Activated CD4-positive, alpha-beta T cell treated with anti-CD3 and anti-CD28 coated beads for 36 hours (primary cell): ENCODE data around the gene AOAH. TPM values are rescaled to one million over a fixed set of nuclear protein-coding genes. Genes with fewer than 3 reads are reported as not detected.

ENCODE experiments used
- ATAC-seq: fragments of 200-7000 bp; cut with Tn5 transposase; one replicate; pipeline ENCODE4 v1.10.0; 2021; ENCODE audit warnings: mild to moderate bottlenecking, moderate library complexity
- CTCF ChIA-PET: fragments of 350-600 bp; sonication (Branson Sonifier 250); formaldehyde crosslinking; loops from one replicate; lab custom pipeline; 2021; ENCODE audit warnings: antibody characterized with exemption; lab: Charles Lee
- POLR2A ChIA-PET: fragments of 350-600 bp; sonication (Branson Sonifier 250); formaldehyde crosslinking; loops from one replicate; lab custom pipeline; 2021; ENCODE audit warnings: antibody characterized with exemption, inconsistent platforms; lab: Charles Lee
- DNase-seq: peaks from one replicate; pipeline ENCODE4 v3.0.0-alpha.2; 2020
- H3K27ac Mint-ChIP-seq: one replicate; pipeline ENCODE4 v1.8.0; 2021; ENCODE audit warnings: mixed read lengths
- H3K27me3 Mint-ChIP-seq: one replicate; pipeline ENCODE4 v1.8.0; 2021; ENCODE audit warnings: mixed read lengths
- H3K36me3 Mint-ChIP-seq: one replicate; pipeline ENCODE4 v1.8.0; 2021; ENCODE audit warnings: low read depth, mixed read lengths
- H3K4me1 Mint-ChIP-seq: one replicate; pipeline ENCODE4 v1.8.0; 2021; ENCODE audit warnings: mixed read lengths
- H3K4me3 Mint-ChIP-seq: one replicate; pipeline ENCODE4 v1.8.0; 2021; ENCODE audit warnings: mild to moderate bottlenecking, moderate library complexity, mixed read lengths
- H3K9me3 Mint-ChIP-seq: one replicate; pipeline ENCODE4 v1.8.0; 2021; ENCODE audit warnings: low read depth, mixed read lengths
- intact Hi-C, 2 experiments: fragments of 100-400 bp; cut with DNase I in 1 of 2; cut with micrococcal nuclease in 1 of 2; formaldehyde crosslinking; loops; one replicate each; pipeline versions ENCODE4 v1.14.2 to v1.15.1; 2022 to 2024; cut with DNase I, micrococcal nuclease
- total RNA-seq, 2 experiments: library from RNA; stranded (reverse); gene quantifications; one replicate each; pipeline ENCODE4 v1.2.3, GENCODE V29; 2021

The AOAH gene
- total RNA-seq, 2 experiments from 2014 or later = 9.2 to 10.0 TPM

GRCh38 chr7:36602511-36602910, 121.8 kb downstream of the AOAH start:
- intact Hi-C loops = loop anchor here (5.0 kb wide), 4 partner anchors 65 to 750 kb away; partner anchors contain the start of gene AOAH (in 1 of the 2)
- peak overlapping the region; percentile 59 for H3K27ac Mint-ChIP-seq
- CTCF ChIA-PET = interaction anchor here (2.0 kb wide), 1 partner anchor 68 kb away, joined by 8 read pairs; no protein-coding TSS in a partner anchor

GRCh38 chr7:36601601-36602000, 122.7 kb downstream of the AOAH start:
- ChIA-PET CTCF (interaction anchor here (0.7 to 2.0 kb wide), 3 partner anchors 30 to 69 kb away, joined by 3 to 8 read pairs (median 3); no protein-coding TSS in a partner anchor), POLR2A (no interaction called here)
- H3K4me3 Mint-ChIP-seq = no peak overlapping the region
- H3K27ac Mint-ChIP-seq = peak overlapping the region; percentile 39
- H3K36me3 Mint-ChIP-seq = peaks cover 6% of the 10 kb centered on the region
- H3K27me3 Mint-ChIP-seq = no peaks in the 10 kb centered on the region
- peaks cover 70% of the 10 kb centered on the region for H3K4me1 Mint-ChIP-seq
- intact Hi-C loops = loop anchor here (1.0 to 5.0 kb wide), 5 partner anchors 19 to 751 kb away; partner anchors contain the start of gene AOAH (in 1 of the 2)
- no peak for ATAC-seq
- H3K9me3 Mint-ChIP-seq = no peaks in the 10 kb centered on the region
- no peak for DNase-seq

More at GRCh38 chr7:36602511-36602910, 121.8 kb downstream of the AOAH start:
- Mint-ChIP-seq H3K4me3 (no peak overlapping the region), H3K4me1 (peaks cover 71% of the 10 kb centered on the region), H3K27me3 (no peaks in the 10 kb centered on the region), H3K36me3 (peaks cover 6% of the 10 kb centered on the region), H3K9me3 (no peaks in the 10 kb centered on the region)
- POLR2A ChIA-PET = interaction anchor here (1.6 kb wide), 1 partner anchor 20 kb away, joined by 3 read pairs; no protein-coding TSS in a partner anchor
- no peak for ATAC-seq
- no peak for DNase-seq

DNA sequence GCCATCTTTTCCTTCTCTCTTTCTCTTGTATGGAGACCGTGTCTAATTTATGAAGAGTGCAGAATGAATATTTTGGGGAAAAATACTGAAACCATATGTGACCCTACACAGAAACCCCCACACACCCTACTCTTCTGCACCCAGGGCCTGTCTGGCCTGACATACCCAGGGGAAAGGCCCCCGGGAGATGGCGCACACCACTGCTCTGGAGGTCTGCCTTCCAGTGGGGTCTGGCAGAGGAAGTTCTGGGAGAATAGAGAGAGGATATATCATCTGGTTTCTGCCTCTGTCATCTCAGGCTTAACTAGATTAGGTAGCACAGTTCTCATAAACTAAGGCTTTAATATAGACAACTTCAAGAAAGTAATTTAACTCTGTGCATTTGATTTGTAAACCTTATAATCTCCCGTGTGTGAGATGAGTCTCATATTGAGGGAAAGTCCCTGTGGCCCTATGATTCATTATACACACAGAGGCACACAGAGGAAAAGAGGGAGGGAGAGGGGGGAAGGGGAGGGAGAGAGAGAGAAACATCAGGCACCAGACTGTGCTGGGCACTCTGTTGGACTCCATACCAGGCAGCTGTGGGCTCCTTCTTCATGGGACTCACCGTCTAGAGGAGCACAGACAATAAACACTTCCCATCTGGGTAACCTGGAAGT, 123.3 kb downstream of the AOAH start:
- H3K27me3 Mint-ChIP-seq = no peaks in the 10 kb centered on the region
- H3K4me3 Mint-ChIP-seq = no peak overlapping the region
- no peaks in the 10 kb centered on the region for H3K9me3 Mint-ChIP-seq
- ChIA-PET CTCF (interaction anchor here (0.7 to 2.0 kb wide), 3 partner anchors 30 to 70 kb away, joined by 3 to 8 read pairs (median 3); no protein-coding TSS in a partner anchor), POLR2A (no interaction called here)
- intact Hi-C loops = loop anchor here (1.0 to 5.0 kb wide), 5 partner anchors 19 to 751 kb away; partner anchors contain the start of gene AOAH (in 1 of the 2)
- H3K4me1 Mint-ChIP-seq = peaks cover 65% of the 10 kb centered on the region
- peak overlapping the region; percentile 35 for H3K27ac Mint-ChIP-seq
- peaks cover 6% of the 10 kb centered on the region for H3K36me3 Mint-ChIP-seq
- DNase-seq (peak; percentile 52), ATAC-seq (peak; percentile 89)

GRCh38 chr7:36600314-36600682, 124.0 kb downstream of the AOAH start:
- no peaks in the 10 kb centered on the region for H3K9me3 Mint-ChIP-seq
- H3K36me3 Mint-ChIP-seq = peaks cover 6% of the 10 kb centered on the region
- H3K27me3 Mint-ChIP-seq = no peaks in the 10 kb centered on the region
- ChIA-PET CTCF (no interaction called here), POLR2A (no interaction called here)
- ATAC-seq = no peak
- no peak overlapping the region for H3K4me3 Mint-ChIP-seq
- intact Hi-C loops = loop anchor here (5.0 kb wide), 4 partner anchors 67 to 752 kb away; partner anchors contain the start of gene AOAH (in 1 of the 2)
- H3K4me1 Mint-ChIP-seq = peaks cover 59% of the 10 kb centered on the region
- peak overlapping the region; percentile 21 for H3K27ac Mint-ChIP-seq
- DNase-seq = no peak

DNA sequence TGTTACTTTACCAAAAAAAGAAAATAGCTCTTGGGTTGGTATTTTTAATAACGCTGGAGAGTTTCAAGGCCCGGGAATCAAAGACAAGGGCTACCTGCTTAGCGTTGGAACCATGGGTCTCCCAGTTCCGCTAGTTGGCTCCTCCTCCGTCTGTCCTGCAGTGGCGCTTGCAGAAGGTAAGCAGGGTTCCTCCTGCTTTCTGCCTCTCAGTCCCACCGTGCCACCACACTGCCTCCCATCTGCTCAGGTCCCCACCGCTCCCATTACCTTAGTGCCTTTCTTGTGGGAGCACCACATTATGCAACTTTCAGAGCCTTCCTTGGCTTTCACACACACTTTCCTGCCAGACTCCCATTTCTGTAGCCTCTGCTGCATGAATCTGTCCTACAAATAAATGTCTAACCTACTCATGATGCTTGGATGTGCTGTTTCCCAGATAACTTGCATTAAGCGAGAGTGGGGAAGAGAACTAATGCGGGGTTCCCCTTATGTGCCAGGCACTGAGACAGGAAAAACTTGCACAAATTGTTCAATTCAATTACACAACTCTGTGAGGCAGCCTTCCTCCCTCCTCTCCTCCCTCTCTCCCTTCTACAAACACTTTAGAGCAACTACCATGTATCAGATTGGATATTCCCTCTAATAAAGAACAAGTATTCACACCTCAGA, 124.5 kb downstream of the AOAH start:
- ATAC-seq (no peak), DNase-seq (no peak)
- POLR2A ChIA-PET = no interaction called here
- Mint-ChIP-seq H3K27me3 (no peaks in the 10 kb centered on the region), H3K36me3 (peaks cover 6% of the 10 kb centered on the region), H3K9me3 (no peaks in the 10 kb centered on the region), H3K4me1 (peaks cover 57% of the 10 kb centered on the region), H3K27ac (peak overlapping the region; percentile 21), H3K4me3 (no peak overlapping the region)
- CTCF ChIA-PET = interaction anchor here (0.5 kb wide), 1 partner anchor 49 kb away, joined by 3 read pairs; no protein-coding TSS in a partner anchor
- intact Hi-C loops = loop anchor here (5.0 kb wide), 4 partner anchors 68 to 753 kb away; partner anchors contain the start of gene AOAH (in 1 of the 2)

- H3K4me1 Mint-ChIP-seq = peaks cover 52% of the 10 kb centered on the region
- intact Hi-C loops = no loop called here
- no peaks in the 10 kb centered on the region for H3K27me3 Mint-ChIP-seq
- no peak for DNase-seq
- H3K27ac Mint-ChIP-seq = no peak overlapping the region
- H3K9me3 Mint-ChIP-seq = no peaks in the 10 kb centered on the region
- no peak for ATAC-seq
- ChIA-PET POLR2A (no interaction called here), CTCF (interaction anchor here (0.6 kb wide), 1 partner anchor 10 kb away, joined by 3 read pairs; no protein-coding TSS in a partner anchor)
- no peak overlapping the region for H3K4me3 Mint-ChIP-seq
- peaks cover 4% of the 10 kb centered on the region for H3K36me3 Mint-ChIP-seq
Observed at GRCh38 chr7:36598054-36598674, 126.1 kb downstream of the AOAH start.

DNA sequence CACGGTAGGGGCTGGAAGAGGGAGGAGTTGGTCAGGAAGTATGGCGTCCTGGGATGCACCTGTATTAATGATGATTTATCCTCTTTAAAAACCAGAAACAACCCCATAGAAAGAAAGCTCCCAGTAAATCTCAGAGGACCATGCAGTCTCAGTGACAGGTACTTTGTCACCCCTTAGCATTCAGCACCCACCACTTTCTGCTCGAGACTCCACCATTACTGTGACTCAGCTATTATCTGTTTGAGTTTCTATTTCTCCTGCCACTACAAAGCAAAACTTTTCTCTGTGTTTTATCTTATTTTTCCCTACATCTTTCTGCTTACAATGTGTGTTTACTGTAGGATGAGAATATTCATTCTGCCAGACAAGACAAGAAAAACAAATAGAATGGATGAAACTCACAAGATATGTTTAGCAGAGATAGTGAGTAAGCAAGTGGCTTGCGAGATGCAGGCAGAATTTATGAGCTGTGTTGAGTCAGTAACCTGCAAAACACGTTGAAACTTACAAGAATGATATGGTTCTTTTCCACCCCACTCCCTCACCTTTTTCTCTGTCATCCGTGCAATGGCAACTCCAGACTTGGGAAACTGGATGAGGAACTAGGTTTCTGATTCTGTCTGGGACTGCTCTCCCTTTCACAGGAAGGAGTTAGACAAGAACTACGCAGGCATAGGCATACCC, 127.1 kb downstream of the AOAH start:
- no peaks in the 10 kb centered on the region for H3K9me3 Mint-ChIP-seq
- ATAC-seq = peak; percentile 20
- peak overlapping the region; percentile 9 for H3K27ac Mint-ChIP-seq
- H3K36me3 Mint-ChIP-seq = peaks cover 6% of the 10 kb centered on the region
- no peaks in the 10 kb centered on the region for H3K27me3 Mint-ChIP-seq
- intact Hi-C loops = no loop called here
- H3K4me3 Mint-ChIP-seq = no peak overlapping the region
- POLR2A ChIA-PET = no interaction called here
- no peak for DNase-seq
- peaks cover 43% of the 10 kb centered on the region for H3K4me1 Mint-ChIP-seq
- CTCF ChIA-PET = no interaction called here

DNA sequence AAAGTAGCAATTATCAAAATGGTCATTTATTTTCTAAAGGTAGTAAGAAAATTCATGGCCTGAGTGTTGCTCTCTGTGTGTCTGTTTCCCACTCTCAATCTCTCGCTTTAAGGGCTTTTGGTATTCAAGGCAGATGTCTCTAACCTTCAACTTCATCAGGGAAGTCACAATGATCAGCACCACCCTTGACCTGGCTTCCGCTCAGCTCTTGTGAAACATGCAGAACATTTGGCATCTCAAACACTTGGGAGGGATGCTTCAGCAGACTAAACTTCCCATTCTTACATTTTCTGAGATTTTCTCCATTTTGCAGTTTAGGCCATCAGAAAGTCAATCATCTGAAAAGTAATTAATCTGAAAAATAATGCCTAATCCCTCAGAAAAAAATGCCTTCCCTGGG, 129.8 kb downstream of the AOAH start:
- ChIA-PET POLR2A (no interaction called here), CTCF (interaction anchor here (1.0 kb wide), 1 partner anchor 11 kb away, joined by 3 read pairs; no protein-coding TSS in a partner anchor)
- peaks cover 17% of the 10 kb centered on the region for H3K4me1 Mint-ChIP-seq
- ATAC-seq = no peak
- H3K4me3 Mint-ChIP-seq = no peak overlapping the region
- H3K9me3 Mint-ChIP-seq = no peaks in the 10 kb centered on the region
- intact Hi-C loops = no loop called here
- no peaks in the 10 kb centered on the region for H3K27me3 Mint-ChIP-seq
- peaks cover 2% of the 10 kb centered on the region for H3K36me3 Mint-ChIP-seq
- no peak for DNase-seq
- H3K27ac Mint-ChIP-seq = no peak overlapping the region

DNA sequence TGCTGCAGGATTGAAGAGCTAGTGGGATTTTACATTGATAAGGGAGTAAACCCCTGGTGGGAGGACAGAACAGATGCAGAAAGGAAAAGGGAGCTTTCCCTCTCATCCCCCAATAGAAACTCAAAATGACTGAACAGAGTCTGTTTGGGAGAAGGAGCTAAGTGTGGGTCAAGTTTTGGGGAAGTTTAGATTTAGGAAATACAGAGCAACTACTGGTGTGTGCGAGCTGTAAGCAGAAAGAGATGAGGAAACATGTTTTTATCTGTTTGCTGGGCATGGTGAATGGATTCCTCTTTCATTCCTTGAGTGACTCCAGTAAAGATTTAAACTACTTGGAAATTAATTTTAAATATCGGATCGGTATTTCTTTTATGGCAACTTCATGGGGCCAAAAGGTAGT, 132.7 kb downstream of the AOAH start:
- intact Hi-C loops = no loop called here

GRCh38 chr7:36589391-36589790, 134.9 kb downstream of the AOAH start:
- ChIA-PET CTCF (interaction anchor here (1.1 kb wide), 1 partner anchor 612 kb away, joined by 3 read pairs; no protein-coding TSS in a partner anchor), POLR2A (no interaction called here)
- Mint-ChIP-seq H3K4me3 (no peak overlapping the region), H3K27me3 (no peaks in the 10 kb centered on the region), H3K9me3 (no peaks in the 10 kb centered on the region), H3K27ac (no peak overlapping the region), H3K36me3 (peaks cover 2% of the 10 kb centered on the region), H3K4me1 (no peaks in the 10 kb centered on the region)
- DNase-seq = no peak
- intact Hi-C loops = no loop called here
- no peak for ATAC-seq

More for the DNA sequence above, 132.7 kb downstream of the AOAH start:
- peaks cover 2% of the 10 kb centered on the region for H3K36me3 Mint-ChIP-seq
- no peaks in the 10 kb centered on the region for H3K4me1 Mint-ChIP-seq
- DNase-seq = no peak
- no peak overlapping the region for H3K4me3 Mint-ChIP-seq
- H3K9me3 Mint-ChIP-seq = no peaks in the 10 kb centered on the region
- POLR2A ChIA-PET = no interaction called here
- H3K27me3 Mint-ChIP-seq = no peaks in the 10 kb centered on the region
- CTCF ChIA-PET = interaction anchor here (1.3 kb wide), 1 partner anchor 15 kb away, joined by 3 read pairs; no protein-coding TSS in a partner anchor
- no peak for ATAC-seq
- H3K27ac Mint-ChIP-seq = no peak overlapping the region
